ENCODE measurements around the gene CDH23.

DNA sequence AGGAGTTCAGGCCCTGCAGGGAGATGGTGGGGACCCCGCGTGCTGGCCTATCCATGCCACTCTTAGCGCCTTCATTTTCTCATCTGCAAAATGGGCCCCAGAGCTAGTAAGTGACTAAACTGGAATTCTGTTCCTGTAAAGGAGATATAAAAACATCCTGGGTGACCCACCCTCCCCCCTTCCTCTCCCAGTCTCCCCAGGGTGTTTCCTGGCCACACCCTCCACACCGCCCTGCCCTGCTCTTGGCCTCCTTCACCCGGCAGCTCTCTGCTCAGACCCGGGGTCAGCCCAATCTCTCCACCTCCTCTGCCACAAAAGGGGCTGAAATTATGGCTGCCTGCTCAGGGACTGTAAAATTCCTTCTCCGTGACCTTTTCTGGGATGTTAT lies 252.2 kb downstream of the CDH23 start:
- TF ChIP-seq, protein P1, sequence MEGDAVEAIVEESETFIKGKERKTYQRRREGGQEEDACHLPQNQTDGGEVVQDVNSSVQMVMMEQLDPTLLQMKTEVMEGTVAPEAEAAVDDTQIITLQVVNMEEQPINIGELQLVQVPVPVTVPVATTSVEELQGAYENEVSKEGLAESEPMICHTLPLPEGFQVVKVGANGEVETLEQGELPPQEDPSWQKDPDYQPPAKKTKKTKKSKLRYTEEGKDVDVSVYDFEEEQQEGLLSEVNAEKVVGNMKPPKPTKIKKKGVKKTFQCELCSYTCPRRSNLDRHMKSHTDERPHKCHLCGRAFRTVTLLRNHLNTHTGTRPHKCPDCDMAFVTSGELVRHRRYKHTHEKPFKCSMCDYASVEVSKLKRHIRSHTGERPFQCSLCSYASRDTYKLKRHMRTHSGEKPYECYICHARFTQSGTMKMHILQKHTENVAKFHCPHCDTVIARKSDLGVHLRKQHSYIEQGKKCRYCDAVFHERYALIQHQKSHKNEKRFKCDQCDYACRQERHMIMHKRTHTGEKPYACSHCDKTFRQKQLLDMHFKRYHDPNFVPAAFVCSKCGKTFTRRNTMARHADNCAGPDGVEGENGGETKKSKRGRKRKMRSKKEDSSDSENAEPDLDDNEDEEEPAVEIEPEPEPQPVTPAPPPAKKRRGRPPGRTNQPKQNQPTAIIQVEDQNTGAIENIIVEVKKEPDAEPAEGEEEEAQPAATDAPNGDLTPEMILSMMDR (conservative IDR thresholded peaks at IDR 0.05 in 1 of 2, IDR thresholded peaks at IDR 0.05 in 1 of 2; ENCODE audit: extremely low read depth in 1 of 2, insufficient read depth in 1 of 2, low read depth in 1 of 2, low read length in 2 of 2), result no peak
- no peak for TF ChIP-seq EZH2 (IDR thresholded peaks at IDR 0.05; ENCODE audit: borderline replicate concordance, low read length)
